ENCODE results near the gene ADGRV1. TPM values are rescaled to one million over a fixed set of nuclear protein-coding genes. Genes with fewer than 3 reads are reported as not detected.

Gene ADGRV1
- total and polyA plus RNA-seq, 7 donors: 0.05 to 0.83 (median 0.11) TPM; not detected in 1

- H3K4me1 ChIP-seq: no peaks in the 10 kb centered on the region
- no peaks in the 10 kb centered on the region for H3K9me3 ChIP-seq
- intact Hi-C loops (cut with DNase I): no loop called here
- H3K4me3 ChIP-seq: no peak overlapping the region
- H3K36me3 ChIP-seq (ENCODE audit: insufficient read depth in 1 of 2, low read depth in 1 of 2): no peaks in the 10 kb centered on the region
- no peak for TF ChIP-seq CTCF (IDR thresholded peaks at IDR 0.05)
- 95 to 98% (median 96%) methylated on average over 5 of the region's 5 CpGs for WGBS, 3 donors
- H3K27ac ChIP-seq: no peak overlapping the region
- ATAC-seq: no peak
- DNase-seq: no peak
- H3K27me3 ChIP-seq (ENCODE audit: insufficient read depth in 3 of 3, low read length in 2 of 3): no peaks in the 10 kb centered on the region
Measured at GRCh38 chr5:91177085-91177484, 618.5 kb downstream of the ADGRV1 start.

GRCh38 chr5:91177639-91178038 lies 619.0 kb downstream of the ADGRV1 start:
- H3K36me3 ChIP-seq (ENCODE audit: insufficient read depth in 1 of 2, low read depth in 1 of 2): no peaks in the 10 kb centered on the region
- no peaks in the 10 kb centered on the region for H3K27me3 ChIP-seq (ENCODE audit: insufficient read depth in 3 of 3, low read length in 2 of 3)
- H3K9me3 ChIP-seq: no peaks in the 10 kb centered on the region
- intact Hi-C loops (cut with DNase I): no loop called here
- no peaks in the 10 kb centered on the region for H3K4me1 ChIP-seq
- H3K27ac ChIP-seq: no peak overlapping the region
- no peak for TF ChIP-seq CTCF (IDR thresholded peaks at IDR 0.05)
- ATAC-seq (no peak), DNase-seq (no peak)
- no peak overlapping the region for H3K4me3 ChIP-seq
- 80 to 88% (median 83%) methylated on average over 3 of the region's 3 CpGs for WGBS, 3 donors

- WGBS, 3 donors: 67 to 69% (median 68%) methylated on average over 2 of the region's 2 CpGs
- peak in 1 of 4 donors; percentile 60 for ATAC-seq
- intact Hi-C loops (cut with DNase I): no loop called here
Measured at GRCh38 chr5:91178461-91178860, 619.9 kb downstream of the ADGRV1 start.

GRCh38 chr5:91179018-91179417 lies 620.4 kb downstream of the ADGRV1 start:
- ATAC-seq (no peak), DNase-seq (no peak)
- 78 to 96% (median 85%) methylated on average over 1 of the region's 1 CpG for WGBS, 3 donors
- no peaks in the 10 kb centered on the region for H3K36me3 ChIP-seq (ENCODE audit: insufficient read depth in 1 of 2, low read depth in 1 of 2)
- H3K27ac ChIP-seq: no peak overlapping the region
- H3K4me1 ChIP-seq: no peaks in the 10 kb centered on the region
- H3K27me3 ChIP-seq (ENCODE audit: insufficient read depth in 3 of 3, low read length in 2 of 3): no peaks in the 10 kb centered on the region
- no peaks in the 10 kb centered on the region for H3K9me3 ChIP-seq
- TF ChIP-seq CTCF (IDR thresholded peaks at IDR 0.05): no peak
- intact Hi-C loops (cut with DNase I): no loop called here
- no peak overlapping the region for H3K4me3 ChIP-seq

More at GRCh38 chr5:91178461-91178860, 619.9 kb downstream of the ADGRV1 start:
- Histone ChIP-seq H3K4me1 (no peaks in the 10 kb centered on the region), H3K36me3 (ENCODE audit: insufficient read depth in 1 of 2, low read depth in 1 of 2) (no peaks in the 10 kb centered on the region), H3K4me3 (no peak overlapping the region), H3K27ac (no peak overlapping the region), H3K27me3 (ENCODE audit: insufficient read depth in 3 of 3, low read length in 2 of 3) (no peaks in the 10 kb centered on the region), H3K9me3 (no peaks in the 10 kb centered on the region)
- no peak for DNase-seq
- no peak for TF ChIP-seq CTCF (IDR thresholded peaks at IDR 0.05)

- intact Hi-C loops (cut with DNase I): no loop called here
- Histone ChIP-seq H3K27me3 (ENCODE audit: insufficient read depth in 3 of 3, low read length in 2 of 3) (no peaks in the 10 kb centered on the region), H3K9me3 (no peaks in the 10 kb centered on the region), H3K4me3 (no peak overlapping the region), H3K4me1 (no peaks in the 10 kb centered on the region), H3K27ac (no peak overlapping the region), H3K36me3 (ENCODE audit: insufficient read depth in 1 of 2, low read depth in 1 of 2) (no peaks in the 10 kb centered on the region)
- no peak for TF ChIP-seq CTCF (IDR thresholded peaks at IDR 0.05)
- 84 to 96% (median 90%) methylated on average over 5 of the region's 5 CpGs for WGBS, 3 donors
- ATAC-seq (no peak), DNase-seq (no peak)
Measured at GRCh38 chr5:91180506-91180905, 621.9 kb downstream of the ADGRV1 start.
